ENCODE data around the gene DCAF12. TPM values are rescaled to one million over a fixed set of nuclear protein-coding genes. Genes with fewer than 3 reads are reported as not detected.

DCAF12 gene
- polyA plus RNA-seq, 1 of the 3 experiments (the other 2 are of a cell fraction) = 20.8 TPM

DNA sequence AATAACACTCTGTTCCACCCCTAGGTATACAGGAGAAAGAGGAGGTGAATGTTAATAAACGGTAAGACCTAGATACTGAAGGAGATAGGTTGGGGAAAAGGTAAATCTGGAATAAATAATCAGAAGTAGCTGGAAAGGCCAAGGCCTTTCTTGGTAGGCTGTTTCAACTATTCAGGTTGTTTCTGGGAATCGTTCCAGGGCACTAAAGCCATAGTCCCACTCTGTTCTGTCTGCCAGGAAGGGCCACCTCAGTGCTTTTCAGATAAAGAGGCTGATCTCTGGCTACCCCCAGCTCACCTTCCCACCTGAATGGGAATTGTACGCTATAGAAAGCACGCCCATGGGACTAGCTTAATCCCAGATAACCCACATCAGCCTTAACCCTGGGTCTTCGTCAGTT, 32.9 kb downstream of the DCAF12 start:
- H3K27ac ChIP-seq (ENCODE audit: low read depth in 2 of 2, low read length in 1 of 2) = no peak overlapping the region
- H3F3A ChIP-seq (replicated peaks; ENCODE audit: insufficient read depth) = no peaks in the 10 kb centered on the region
- 89% methylated on average over 3 of the region's 5 CpGs for WGBS (ENCODE audit: low lambda C conversion rate)
- no peaks in the 10 kb centered on the region for H3K9me3 ChIP-seq
- ChIA-PET POLR2A (no interaction called here), CTCF (interaction anchor here (1.0 kb wide), 1 partner anchor 511 kb away, joined by 3 read pairs; no protein-coding TSS in a partner anchor)
- no peak overlapping the region for H2AFZ ChIP-seq (ENCODE audit: low read depth)
- no peak for TF ChIP-seq EP300 (IDR thresholded peaks at IDR 0.05; ENCODE audit: borderline replicate concordance in 1 of 2, low read depth in 1 of 2, low read length in 1 of 2)
- TF ChIP-seq TAF1 (IDR thresholded peaks at IDR 0.05; ENCODE audit: borderline replicate concordance, low read depth, low read length) = no peak
- TF ChIP-seq, protein P1, sequence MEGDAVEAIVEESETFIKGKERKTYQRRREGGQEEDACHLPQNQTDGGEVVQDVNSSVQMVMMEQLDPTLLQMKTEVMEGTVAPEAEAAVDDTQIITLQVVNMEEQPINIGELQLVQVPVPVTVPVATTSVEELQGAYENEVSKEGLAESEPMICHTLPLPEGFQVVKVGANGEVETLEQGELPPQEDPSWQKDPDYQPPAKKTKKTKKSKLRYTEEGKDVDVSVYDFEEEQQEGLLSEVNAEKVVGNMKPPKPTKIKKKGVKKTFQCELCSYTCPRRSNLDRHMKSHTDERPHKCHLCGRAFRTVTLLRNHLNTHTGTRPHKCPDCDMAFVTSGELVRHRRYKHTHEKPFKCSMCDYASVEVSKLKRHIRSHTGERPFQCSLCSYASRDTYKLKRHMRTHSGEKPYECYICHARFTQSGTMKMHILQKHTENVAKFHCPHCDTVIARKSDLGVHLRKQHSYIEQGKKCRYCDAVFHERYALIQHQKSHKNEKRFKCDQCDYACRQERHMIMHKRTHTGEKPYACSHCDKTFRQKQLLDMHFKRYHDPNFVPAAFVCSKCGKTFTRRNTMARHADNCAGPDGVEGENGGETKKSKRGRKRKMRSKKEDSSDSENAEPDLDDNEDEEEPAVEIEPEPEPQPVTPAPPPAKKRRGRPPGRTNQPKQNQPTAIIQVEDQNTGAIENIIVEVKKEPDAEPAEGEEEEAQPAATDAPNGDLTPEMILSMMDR (IDR thresholded peaks at IDR 0.05) = no peak
- TF ChIP-seq YY1 (IDR thresholded peaks at IDR 0.05; ENCODE audit: low read depth) = no peak
- TF ChIP-seq, protein P2, sequence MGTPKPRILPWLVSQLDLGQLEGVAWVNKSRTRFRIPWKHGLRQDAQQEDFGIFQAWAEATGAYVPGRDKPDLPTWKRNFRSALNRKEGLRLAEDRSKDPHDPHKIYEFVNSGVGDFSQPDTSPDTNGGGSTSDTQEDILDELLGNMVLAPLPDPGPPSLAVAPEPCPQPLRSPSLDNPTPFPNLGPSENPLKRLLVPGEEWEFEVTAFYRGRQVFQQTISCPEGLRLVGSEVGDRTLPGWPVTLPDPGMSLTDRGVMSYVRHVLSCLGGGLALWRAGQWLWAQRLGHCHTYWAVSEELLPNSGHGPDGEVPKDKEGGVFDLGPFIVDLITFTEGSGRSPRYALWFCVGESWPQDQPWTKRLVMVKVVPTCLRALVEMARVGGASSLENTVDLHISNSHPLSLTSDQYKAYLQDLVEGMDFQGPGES (IDR thresholded peaks at IDR 0.05; ENCODE audit: low read depth, low read length) = no peak
- no peak for TF ChIP-seq NRF1 (IDR thresholded peaks at IDR 0.05; ENCODE audit: low read depth, low read length)
- no peak for TF ChIP-seq FOXJ3 (CRISPR knock-in tag; IDR thresholded peaks at IDR 0.05)
- TF ChIP-seq TEAD4 (IDR thresholded peaks at IDR 0.05; ENCODE audit: borderline replicate concordance, insufficient read depth) = no peak
- no peak for TF ChIP-seq FOSL2 (IDR thresholded peaks at IDR 0.05; ENCODE audit: borderline replicate concordance, low read depth)
- no peak for TF ChIP-seq JUND (IDR thresholded peaks at IDR 0.05)
- peaks cover 38 to 53% of the 10 kb centered on the region in 2 experiments for H3K36me3 ChIP-seq (replicated peaks in 1 of 2; ENCODE audit: control insufficient read depth in 1 of 2, insufficient read depth in 2 of 2, low read length in 1 of 2)
- H3K4me1 ChIP-seq (ENCODE audit: control insufficient read depth in 1 of 2, insufficient read depth in 2 of 2, low read depth in 1 of 2, low read length in 1 of 2) = no peaks in the 10 kb centered on the region
- H3K4me3 ChIP-seq (ENCODE audit: low read depth in 2 of 2, low read length in 1 of 2) = no peak overlapping the region
- no peaks in the 10 kb centered on the region for H3K9me2 ChIP-seq
- no peak overlapping the region for H3K4me2 ChIP-seq
- H4K20me1 ChIP-seq (ENCODE audit: insufficient read depth) = no peaks in the 10 kb centered on the region
- H3K9ac ChIP-seq = no peak overlapping the region
- DNase-seq = no peak
- H3K27me3 ChIP-seq (ENCODE audit: insufficient read depth) = no peaks in the 10 kb centered on the region
- H3K79me2 ChIP-seq (ENCODE audit: insufficient read depth) = no peaks in the 10 kb centered on the region

DNA sequence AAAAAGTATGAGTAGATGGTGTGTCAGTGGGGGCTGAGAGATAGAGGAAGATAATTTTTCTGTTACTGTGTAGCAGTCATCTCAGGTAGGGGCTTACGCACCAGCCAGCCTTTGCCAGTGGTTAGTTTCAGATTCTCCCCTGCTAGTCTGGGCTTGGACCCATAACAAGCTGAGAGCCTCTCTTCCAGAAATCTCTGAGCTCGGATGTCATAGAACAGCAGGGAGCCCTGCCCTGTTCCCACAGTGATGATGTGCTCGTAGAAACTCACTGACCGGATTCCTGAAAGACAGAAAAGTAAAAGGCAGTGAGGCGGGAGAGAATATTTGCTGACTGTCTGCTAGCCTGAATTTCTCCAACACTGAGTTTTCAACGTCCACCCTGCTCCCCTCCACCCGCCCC, 37.2 kb downstream of the DCAF12 start:
- Histone ChIP-seq H3K9ac (no peak overlapping the region), H3K4me2 (no peak overlapping the region), H2AFZ (ENCODE audit: low read depth) (no peak overlapping the region), H3K9me3 (no peaks in the 10 kb centered on the region), H3F3A (replicated peaks; ENCODE audit: insufficient read depth) (peaks cover 3% of the 10 kb centered on the region), H3K36me3 (replicated peaks in 1 of 2; ENCODE audit: control insufficient read depth in 1 of 2, insufficient read depth in 2 of 2, low read length in 1 of 2) (peaks cover 37 to 58% of the 10 kb centered on the region in 2 experiments), H3K27ac (ENCODE audit: low read depth in 2 of 2, low read length in 1 of 2) (no peak overlapping the region), H3K4me1 (ENCODE audit: control insufficient read depth in 1 of 2, insufficient read depth in 2 of 2, low read depth in 1 of 2, low read length in 1 of 2) (no peaks in the 10 kb centered on the region), H3K4me3 (ENCODE audit: low read depth in 2 of 2, low read length in 1 of 2) (no peak overlapping the region), H3K79me2 (ENCODE audit: insufficient read depth) (no peaks in the 10 kb centered on the region), H3K9me2 (no peaks in the 10 kb centered on the region), H3K27me3 (ENCODE audit: insufficient read depth) (no peaks in the 10 kb centered on the region), H4K20me1 (ENCODE audit: insufficient read depth) (no peaks in the 10 kb centered on the region)
- ChIA-PET POLR2A (no interaction called here), CTCF (interaction anchor here (0.6 kb wide), 1 partner anchor 16 kb away, joined by 3 read pairs; no protein-coding TSS in a partner anchor)
- DNase-seq = no peak
- 93% methylated on average over 7 of the region's 7 CpGs for WGBS (ENCODE audit: low lambda C conversion rate)
- TF ChIP-seq, protein P3, sequence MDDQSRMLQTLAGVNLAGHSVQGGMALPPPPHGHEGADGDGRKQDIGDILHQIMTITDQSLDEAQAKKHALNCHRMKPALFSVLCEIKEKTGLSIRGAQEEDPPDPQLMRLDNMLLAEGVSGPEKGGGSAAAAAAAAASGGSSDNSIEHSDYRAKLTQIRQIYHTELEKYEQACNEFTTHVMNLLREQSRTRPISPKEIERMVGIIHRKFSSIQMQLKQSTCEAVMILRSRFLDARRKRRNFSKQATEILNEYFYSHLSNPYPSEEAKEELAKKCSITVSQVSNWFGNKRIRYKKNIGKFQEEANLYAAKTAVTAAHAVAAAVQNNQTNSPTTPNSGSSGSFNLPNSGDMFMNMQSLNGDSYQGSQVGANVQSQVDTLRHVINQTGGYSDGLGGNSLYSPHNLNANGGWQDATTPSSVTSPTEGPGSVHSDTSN (IDR thresholded peaks at IDR 0.05) = no peak
- TF ChIP-seq NFIC (IDR thresholded peaks at IDR 0.05; ENCODE audit: borderline replicate concordance) = no peak

Data from SK-N-SH (cell line).